Islet of Langerhans (tissue), 1 donor: Measurements from ENCODE around the gene MFNG.
A peak's percentile ranks its signal among the peaks of the same experiment; 100 is the strongest.
"Not testable (repeated sequence)": the region's sequence is repeated elsewhere in the genome, so short reads cannot be mapped to it uniquely, and the experiment has no call there.

ENCODE experiments used
- FAIRE-seq: peaks from one replicate; lab custom pipeline; 2011; peaks lifted over from hg19 to GRCh38; lab: Jason Lieb, UNC

Gene MFNG

DNA sequence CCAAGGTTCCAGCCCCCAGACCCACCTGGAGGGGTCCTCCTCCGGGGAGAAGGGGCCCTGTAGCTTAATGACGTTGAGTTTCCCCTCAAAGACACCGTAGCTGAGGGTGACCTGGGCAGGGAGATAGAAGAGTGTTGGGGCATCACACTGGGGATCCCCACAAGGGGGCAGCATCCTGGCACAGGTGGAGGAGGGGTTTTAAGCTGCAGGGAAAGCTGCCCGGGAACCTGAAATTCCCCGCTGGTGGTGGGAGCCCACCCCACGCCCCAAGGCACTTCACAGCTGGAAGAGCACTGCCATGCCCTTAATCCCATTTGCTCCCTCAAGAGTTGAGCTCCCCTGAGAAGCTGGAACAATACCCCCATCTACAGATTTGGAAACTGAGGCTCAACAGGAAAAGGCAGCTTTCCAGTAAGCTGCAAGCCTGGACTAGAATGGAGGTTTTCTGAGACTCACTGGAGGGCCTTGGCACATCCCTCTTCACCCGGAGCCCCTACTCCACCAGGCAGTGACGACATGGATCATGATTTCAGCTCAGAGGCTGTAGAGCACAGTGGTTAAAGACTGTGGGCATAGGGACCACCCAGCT lies 13.7 kb downstream of the MFNG start:
- FAIRE-seq, result no peak

DNA sequence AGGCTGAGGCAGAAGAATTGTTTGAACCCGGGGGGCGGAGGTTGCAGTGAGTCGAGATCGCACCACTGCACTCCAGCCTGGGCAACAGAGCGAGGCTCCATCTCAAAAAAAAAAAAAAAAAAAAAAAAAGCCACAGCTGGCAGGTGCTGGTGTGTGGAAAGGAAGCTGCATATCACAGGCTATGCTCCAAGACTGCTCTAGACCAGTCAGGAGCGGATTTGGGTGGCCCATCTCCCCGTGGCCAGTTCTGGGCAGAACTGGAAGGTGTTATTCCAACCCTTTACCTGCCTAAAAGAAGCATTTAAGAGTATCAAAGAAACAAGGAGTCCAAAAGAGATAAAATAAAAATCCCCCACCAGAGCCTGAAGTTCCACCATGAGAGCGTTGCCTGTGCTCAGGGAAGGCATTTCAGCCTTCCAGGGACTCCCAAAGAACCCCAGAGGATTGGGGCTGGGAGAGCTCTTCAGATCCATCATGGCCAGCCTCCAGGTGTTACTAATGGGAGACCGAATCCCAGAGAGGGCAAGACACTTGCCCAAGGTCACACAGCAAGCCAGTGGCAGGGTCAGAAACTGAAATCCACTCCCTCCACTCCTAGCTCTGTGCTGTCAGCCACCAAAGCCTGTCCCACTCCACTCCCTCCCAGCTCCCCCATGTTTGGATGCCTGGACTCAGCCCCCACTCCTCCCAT lies 14.3 kb downstream of the MFNG start:
- no peak for FAIRE-seq

DNA sequence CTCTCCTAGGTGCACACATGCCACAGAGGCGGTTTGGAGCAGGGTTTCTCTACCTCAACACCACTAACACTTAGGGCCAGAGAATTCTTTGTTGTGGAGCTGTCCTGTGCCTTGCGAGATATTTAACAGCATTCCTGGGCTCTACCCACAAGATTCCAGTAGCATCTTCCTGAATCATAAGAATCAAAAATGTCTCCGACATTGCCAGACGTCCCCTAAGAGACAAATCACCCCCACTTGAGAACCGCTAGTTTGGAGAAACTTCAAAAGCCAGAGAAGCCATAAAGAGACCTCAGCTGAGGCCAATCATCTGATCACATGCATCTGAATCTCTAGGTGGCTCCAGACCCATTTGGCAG lies 16.1 kb downstream of the MFNG start:
- no peak for FAIRE-seq

DNA sequence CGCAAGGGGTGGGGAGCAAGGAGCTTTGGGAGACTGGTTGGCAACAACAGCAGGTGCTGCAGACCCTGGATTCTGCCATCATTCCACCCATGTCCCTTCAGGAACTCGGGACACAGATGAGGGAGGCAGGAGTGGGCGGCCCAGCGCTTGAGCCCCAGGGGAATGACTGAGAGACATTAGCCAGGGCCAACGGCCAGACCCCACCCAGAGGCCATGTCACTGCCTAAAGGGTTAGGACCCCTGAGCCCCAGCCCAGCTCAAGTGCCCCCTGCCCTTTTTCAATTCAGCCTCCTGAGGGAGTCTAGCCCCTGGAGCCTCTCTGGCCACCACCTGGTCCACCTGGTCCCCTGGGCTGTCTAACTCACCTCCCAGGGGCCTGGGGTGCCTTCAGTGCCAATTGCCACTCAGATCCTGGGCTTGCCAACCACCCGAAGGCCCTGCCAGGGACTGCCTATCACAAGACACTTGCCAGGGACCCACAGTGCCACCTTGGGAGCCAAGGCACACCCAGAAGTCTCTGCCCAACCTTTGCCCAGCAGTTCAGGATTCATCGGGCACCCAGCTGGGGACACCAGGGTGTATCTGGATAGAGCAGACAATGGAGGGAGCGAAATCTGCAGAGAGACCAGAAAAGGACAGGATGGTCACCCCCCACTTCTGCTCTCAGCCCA lies 16.6 kb downstream of the MFNG start:
- FAIRE-seq, result no peak

DNA sequence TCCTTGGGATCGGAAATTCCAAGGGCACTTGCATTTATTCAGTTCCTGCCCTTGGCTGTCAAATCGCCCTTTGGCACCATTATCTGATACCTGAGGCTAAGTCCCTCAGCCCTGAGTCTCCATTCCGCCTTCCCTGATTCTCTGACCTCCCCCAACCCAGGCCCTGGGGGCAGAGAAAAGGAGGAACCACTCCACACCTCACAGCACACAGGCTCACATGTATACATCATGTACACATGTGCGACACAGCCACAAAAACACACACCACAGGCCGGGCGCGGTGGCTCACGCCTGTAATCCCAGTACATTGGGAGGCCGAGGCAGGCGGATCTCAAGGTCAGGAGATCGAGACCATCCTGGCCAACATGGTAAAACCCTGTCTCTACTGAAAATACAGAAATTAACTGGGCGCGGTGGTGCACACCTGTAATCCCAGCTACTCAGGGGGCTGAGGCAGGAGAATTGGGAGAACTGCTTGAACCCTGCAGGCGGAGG lies 17.9 kb downstream of the MFNG start:
- FAIRE-seq, result not testable (repeated sequence)

GRCh38 chr22:37467391-37467955 lies 18.7 kb downstream of the MFNG start:
- FAIRE-seq, result no peak

GRCh38 chr22:37464181-37464580 lies 22.0 kb downstream of the MFNG start:
- no peak for FAIRE-seq

DNA sequence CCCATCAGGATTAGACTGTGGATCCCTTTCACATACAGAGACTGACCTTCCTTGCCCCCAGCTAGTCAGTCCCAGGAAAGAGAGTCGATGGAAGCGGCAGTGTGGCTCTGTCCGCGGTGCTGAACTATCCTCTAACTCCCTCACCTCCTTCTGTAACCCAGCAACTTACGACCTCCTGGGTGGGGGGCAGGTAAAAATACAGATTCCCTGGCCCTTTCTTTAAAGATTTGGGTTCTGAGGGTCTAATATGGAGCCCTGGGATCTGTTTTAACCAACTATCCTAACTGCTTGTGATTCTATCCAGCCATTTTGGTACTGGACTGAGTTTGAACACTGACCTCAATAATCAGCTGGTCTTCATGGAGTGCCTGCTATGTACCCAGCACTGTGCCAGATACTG lies 23.2 kb downstream of the MFNG start:
- FAIRE-seq, result no peak

DNA sequence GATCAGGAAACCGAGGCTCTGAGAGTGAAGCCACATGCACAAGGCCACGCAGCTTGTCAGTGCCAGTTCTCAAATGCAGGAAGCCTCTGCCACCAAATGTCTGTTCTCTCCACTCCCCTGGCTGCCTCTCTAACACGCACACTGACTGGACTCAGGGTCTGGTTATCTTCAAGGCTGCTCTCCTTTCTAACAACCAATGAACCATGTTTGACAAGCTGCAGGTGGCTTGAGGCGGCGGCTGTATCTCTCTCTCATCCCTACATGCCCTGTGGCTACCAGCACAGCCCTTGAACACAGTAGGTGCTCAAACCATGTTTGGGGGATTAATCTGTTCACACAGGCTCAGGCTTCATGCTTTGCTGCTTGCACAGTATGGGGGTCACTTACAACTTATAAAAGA lies 23.7 kb downstream of the MFNG start:
- FAIRE-seq, result no peak

DNA sequence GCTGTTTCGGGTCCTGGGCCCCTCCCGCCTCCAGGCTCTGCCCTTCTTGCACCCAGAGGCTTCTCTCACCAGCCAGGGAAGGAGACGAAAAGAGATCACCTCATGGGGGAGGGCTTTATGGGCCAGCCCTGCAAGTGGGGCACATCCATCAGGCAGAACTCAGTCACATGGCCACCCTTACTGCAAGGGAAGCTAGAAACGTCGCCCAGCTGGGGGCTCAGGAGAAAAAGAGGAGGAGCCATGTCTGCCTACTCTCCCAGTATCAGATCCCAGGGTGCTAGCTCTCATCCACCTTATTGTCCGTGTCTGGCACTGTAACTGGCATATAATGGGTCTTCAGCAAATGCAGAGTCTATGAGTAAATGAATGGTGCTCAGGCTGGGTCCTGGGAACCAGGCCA lies 24.2 kb downstream of the MFNG start:
- FAIRE-seq, result no peak

DNA sequence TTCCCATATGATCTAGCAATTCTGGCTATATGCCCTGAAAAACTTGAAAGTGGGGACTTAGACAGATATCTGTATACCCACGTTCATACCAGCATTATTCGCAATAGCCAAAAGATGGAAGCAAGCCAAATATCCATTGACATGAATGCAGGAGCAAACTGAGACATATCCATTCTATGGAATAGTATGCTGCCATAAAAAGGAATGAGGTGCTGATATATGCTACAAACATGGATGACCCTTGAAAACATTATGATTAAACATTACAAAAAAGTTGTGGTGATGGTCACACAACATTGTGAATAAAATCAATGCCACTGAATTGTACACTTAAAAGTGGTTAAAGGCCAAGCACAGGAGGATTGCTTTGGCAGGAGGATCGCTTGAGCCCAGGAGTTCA lies 25.5 kb downstream of the MFNG start:
- FAIRE-seq, result no peak

GRCh38 chr22:37459206-37459605 lies 27.0 kb downstream of the MFNG start:
- FAIRE-seq, result no peak

DNA sequence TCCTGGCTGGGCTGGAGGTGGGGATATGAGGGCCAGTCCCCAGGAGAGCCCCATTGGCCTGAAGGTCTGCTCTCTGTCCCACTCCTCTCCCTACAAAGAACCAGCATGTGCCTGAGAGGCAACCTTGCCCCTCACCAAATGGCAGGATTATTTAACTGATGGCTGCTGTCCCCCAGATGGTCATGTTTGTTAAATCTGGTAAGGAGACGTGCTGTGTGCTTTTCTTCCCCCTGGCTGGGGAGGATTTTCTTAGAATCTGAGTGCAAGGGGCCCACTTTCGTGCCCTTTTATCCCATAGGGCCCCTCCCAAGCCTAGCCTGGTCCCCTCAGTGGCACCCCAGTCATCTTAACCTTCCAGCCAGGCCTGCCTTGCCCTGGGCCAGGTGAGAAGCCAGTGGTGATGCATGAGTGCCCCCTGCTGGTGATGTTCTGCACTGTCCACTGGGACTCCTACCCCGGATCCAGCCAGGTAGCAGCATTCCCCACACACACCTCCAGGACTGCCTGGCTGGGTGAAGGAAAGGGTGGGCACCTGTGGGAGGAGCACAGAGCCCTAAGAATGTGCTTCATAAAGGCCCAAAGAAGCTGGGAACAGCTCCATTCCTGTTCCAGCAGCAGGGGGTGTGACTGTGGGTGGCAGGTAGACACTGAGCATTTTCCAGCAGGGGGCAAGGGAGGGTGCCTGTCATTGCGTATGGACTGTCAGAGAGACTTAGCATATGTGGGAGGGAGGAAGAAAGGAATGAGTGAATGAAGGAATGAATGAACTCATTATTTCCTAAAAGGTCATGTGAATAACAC lies 28.9 kb downstream of the MFNG start:
- FAIRE-seq, result no peak

- no peak for FAIRE-seq
These were observed 29.8 kb downstream of the MFNG start for GRCh38 chr22:37456346-37456745.

GRCh38 chr22:37455896-37456295 lies 30.3 kb downstream of the MFNG start:
- FAIRE-seq, result no peak

DNA sequence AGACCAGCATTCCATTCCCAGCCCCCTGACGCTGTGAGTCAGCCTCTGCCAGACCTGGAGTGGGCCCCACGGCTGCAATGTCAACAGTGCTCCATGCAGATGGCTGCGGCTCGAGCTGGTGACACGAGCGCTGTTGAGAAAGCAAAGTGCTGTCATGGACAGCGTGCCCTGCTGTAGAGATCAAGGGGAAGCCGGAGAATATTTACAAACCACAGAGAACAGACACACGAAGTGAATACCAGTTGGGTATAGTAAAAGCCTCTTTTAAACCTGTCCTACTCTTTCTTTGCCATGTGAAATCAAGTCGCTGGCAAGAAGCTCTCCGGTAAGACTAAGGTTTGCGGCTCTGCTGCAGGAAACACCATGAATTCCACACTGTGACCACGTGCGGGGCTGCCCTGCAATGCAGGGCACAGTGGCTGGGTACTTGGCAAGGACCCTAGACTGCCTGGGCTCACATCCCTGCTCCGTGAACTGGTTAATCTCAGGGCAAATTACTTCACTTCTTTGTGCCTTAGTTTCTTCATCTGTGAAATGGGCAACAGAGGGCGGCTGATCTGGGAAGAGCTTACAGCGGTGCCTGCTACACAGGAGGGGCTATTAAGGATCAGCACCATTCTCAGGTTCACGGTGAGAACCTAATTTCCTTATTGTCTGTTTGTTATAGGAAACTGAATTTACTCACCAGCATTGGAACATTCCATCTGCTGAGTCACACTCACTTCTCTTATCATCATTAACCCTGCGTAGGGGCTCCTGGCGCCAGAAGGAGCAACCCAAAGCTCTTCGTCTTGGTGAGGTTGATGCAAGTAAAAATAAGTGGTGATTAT lies 31.1 kb downstream of the MFNG start:
- peak; percentile 58 for FAIRE-seq

DNA sequence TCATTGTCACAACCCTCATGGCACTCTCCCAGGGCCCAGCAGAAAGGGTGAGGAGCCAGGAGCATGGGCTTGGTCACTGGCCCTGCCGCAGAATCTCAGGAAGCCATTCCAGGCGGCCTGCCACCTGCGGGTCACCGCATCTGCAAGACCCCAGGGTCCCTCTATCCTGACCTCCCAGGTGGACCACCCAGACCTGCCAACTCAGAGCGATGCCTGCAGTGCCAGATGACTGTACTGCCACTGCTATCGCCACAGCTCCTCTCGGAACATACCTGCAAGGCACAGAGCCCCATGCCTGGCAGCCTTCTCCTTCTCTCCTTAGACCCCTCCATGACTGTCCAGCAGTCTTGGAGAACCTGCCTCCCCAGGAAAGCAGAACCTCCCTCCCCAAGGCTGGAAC lies 32.5 kb downstream of the MFNG start:
- no peak for FAIRE-seq

DNA sequence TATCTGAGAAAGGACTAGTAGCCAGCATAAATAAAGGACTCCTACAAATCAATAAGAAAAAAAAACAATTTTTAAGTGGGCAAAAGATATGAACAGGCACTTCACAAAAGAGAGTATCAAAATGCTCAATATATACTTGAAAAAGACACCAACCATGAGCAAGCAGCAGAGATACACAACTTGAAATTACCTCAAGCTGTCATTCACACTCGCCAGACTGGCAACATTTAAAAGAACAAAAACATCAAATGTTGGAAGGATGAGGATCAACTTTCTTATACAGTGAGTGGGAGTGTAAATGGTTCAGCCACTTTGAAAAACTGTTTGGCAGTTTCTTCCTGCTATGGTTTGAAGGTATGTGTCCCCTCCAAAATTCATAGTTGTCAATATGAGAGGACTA lies 35.0 kb downstream of the MFNG start:
- no peak for FAIRE-seq

- no peak for FAIRE-seq
These were observed 36.7 kb downstream of the MFNG start for GRCh38 chr22:37449331-37450001.

- FAIRE-seq, result no peak
These were observed 37.6 kb downstream of the MFNG start for GRCh38 chr22:37448516-37449127.

DNA sequence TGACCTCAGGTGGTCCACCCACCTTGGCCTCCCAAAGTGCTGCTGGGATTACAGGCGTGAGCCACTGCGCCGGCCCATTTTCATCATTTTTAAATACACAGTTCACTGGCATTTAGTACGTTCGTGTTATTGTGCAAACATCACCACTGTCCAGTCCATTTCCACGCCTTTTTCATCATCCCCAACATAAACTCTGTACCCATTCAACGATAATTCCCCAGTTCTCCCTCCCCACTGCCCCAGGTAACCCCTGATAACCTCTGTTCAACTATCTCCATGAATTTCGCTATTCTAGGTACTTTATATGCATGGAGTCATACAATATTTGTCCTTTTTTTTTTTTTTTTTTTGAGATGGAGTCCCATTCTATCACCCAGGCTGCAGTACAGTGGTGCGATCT lies 40.7 kb downstream of the MFNG start:
- no peak for FAIRE-seq
